Activated CD8-positive, alpha-beta T cell treated with anti-CD3 and anti-CD28 coated beads for 36 hours (primary cell): ENCODE data around the gene TRIM67. TPM values are rescaled to one million over a fixed set of nuclear protein-coding genes. Genes with fewer than 3 reads are reported as not detected.

ENCODE experiments used
- ATAC-seq: fragments of 200-7000 bp; cut with Tn5 transposase; one replicate; pipeline ENCODE4 v1.10.0; 2021; ENCODE audit warnings: mild to moderate bottlenecking, moderate library complexity
- CTCF ChIA-PET: fragments of 350-600 bp; sonication (Branson Sonifier 250); formaldehyde crosslinking; loops from one replicate; lab custom pipeline; 2021; ENCODE audit warnings: antibody characterized with exemption; lab: Charles Lee
- POLR2A ChIA-PET: fragments of 350-600 bp; sonication (Branson Sonifier 250); formaldehyde crosslinking; loops from one replicate; lab custom pipeline; 2021; ENCODE audit warnings: antibody characterized with exemption; lab: Charles Lee
- DNase-seq: peaks from one replicate; pipeline ENCODE4 v3.0.0-alpha.2; 2020
- H3K27ac Mint-ChIP-seq: one replicate; pipeline ENCODE4 v1.8.0; 2021; ENCODE audit warnings: mild to moderate bottlenecking, mixed read lengths
- H3K27me3 Mint-ChIP-seq: one replicate; pipeline ENCODE4 v1.8.0; 2021; ENCODE audit warnings: mixed read lengths
- H3K36me3 Mint-ChIP-seq: one replicate; pipeline ENCODE4 v1.8.0; 2021; ENCODE audit warnings: low read depth, mixed read lengths
- H3K4me1 Mint-ChIP-seq: one replicate; pipeline ENCODE4 v1.8.0; 2021; ENCODE audit warnings: low read depth, mixed read lengths
- H3K4me3 Mint-ChIP-seq: one replicate; pipeline ENCODE4 v1.8.0; 2021; ENCODE audit warnings: mild to moderate bottlenecking, moderate library complexity, mixed read lengths
- H3K9me3 Mint-ChIP-seq: one replicate; pipeline ENCODE4 v1.8.0; 2021; ENCODE audit warnings: mixed read lengths
- CTCF ChIP-seq: fragments of 200-600 bp; IDR thresholded peaks from one replicate; pipeline ENCODE4 v1.8.0; 2022; ENCODE audit warnings: antibody characterized with exemption, mild to moderate bottlenecking
- intact Hi-C: fragments of 100-400 bp; cut with micrococcal nuclease; formaldehyde crosslinking; loops from one replicate; pipeline ENCODE4 v1.10.0; 2022
- total RNA-seq, 2 experiments: library from RNA; stranded (reverse); gene quantifications; one replicate each; pipeline ENCODE4 v1.2.3, GENCODE V29; 2021

Gene TRIM67
- total RNA-seq, 2 experiments from 2014 or later = not detected

- no peaks in the 10 kb centered on the region for H3K36me3 Mint-ChIP-seq
- H3K4me3 Mint-ChIP-seq = no peak overlapping the region
- DNase-seq (no peak), ATAC-seq (no peak)
- intact Hi-C loops = no loop called here
- H3K27ac Mint-ChIP-seq = no peak overlapping the region
- TF ChIP-seq CTCF = no peak
- CTCF ChIA-PET = no interaction called here
- no peaks in the 10 kb centered on the region for H3K9me3 Mint-ChIP-seq
- H3K27me3 Mint-ChIP-seq = peaks cover 3% of the 10 kb centered on the region
- POLR2A ChIA-PET = no interaction called here
- no peaks in the 10 kb centered on the region for H3K4me1 Mint-ChIP-seq
Measured at GRCh38 chr1:231196307-231196706, 34.4 kb downstream of the TRIM67 start.

- Mint-ChIP-seq H3K9me3 (no peaks in the 10 kb centered on the region), H3K4me1 (peaks cover 1% of the 10 kb centered on the region), H3K4me3 (no peak overlapping the region), H3K27me3 (peaks cover 4% of the 10 kb centered on the region), H3K36me3 (no peaks in the 10 kb centered on the region), H3K27ac (no peak overlapping the region)
- ChIA-PET POLR2A (no interaction called here), CTCF (no interaction called here)
- no peak for TF ChIP-seq CTCF
- no peak for DNase-seq
- intact Hi-C loops = no loop called here
- no peak for ATAC-seq
Measured at GRCh38 chr1:231196728-231197127, 34.9 kb downstream of the TRIM67 start.

- ChIA-PET POLR2A (no interaction called here), CTCF (interaction anchor here (0.6 kb wide), 1 partner anchor 283 kb away, joined by 3 read pairs; no protein-coding TSS in a partner anchor)
- DNase-seq (no peak), ATAC-seq (no peak)
- no peak for TF ChIP-seq CTCF
- H3K27ac Mint-ChIP-seq = no peak overlapping the region
- intact Hi-C loops = no loop called here
- H3K4me3 Mint-ChIP-seq = no peak overlapping the region
- H3K36me3 Mint-ChIP-seq = no peaks in the 10 kb centered on the region
- peaks cover 5% of the 10 kb centered on the region for H3K27me3 Mint-ChIP-seq
- peaks cover 10% of the 10 kb centered on the region for H3K4me1 Mint-ChIP-seq
- H3K9me3 Mint-ChIP-seq = no peaks in the 10 kb centered on the region
Measured at GRCh38 chr1:231199868-231200267, 38.0 kb downstream of the TRIM67 start.

GRCh38 chr1:231200388-231201031 is 38.7 kb downstream of the TRIM67 start:
- intact Hi-C loops = no loop called here
- Mint-ChIP-seq H3K27ac (no peak overlapping the region), H3K4me3 (no peak overlapping the region), H3K9me3 (no peaks in the 10 kb centered on the region), H3K4me1 (peaks cover 10% of the 10 kb centered on the region), H3K36me3 (no peaks in the 10 kb centered on the region), H3K27me3 (peaks cover 5% of the 10 kb centered on the region)
- ChIA-PET POLR2A (no interaction called here), CTCF (no interaction called here)
- DNase-seq (no peak), ATAC-seq (no peak)
- TF ChIP-seq CTCF = no peak

- Mint-ChIP-seq H3K36me3 (no peaks in the 10 kb centered on the region), H3K27me3 (peaks cover 5% of the 10 kb centered on the region), H3K9me3 (no peaks in the 10 kb centered on the region), H3K27ac (no peak overlapping the region), H3K4me3 (no peak overlapping the region), H3K4me1 (peaks cover 10% of the 10 kb centered on the region)
- ChIA-PET POLR2A (no interaction called here), CTCF (no interaction called here)
- DNase-seq (no peak), ATAC-seq (no peak)
- intact Hi-C loops = no loop called here
- no peak for TF ChIP-seq CTCF
Measured at GRCh38 chr1:231201375-231201978, 39.6 kb downstream of the TRIM67 start.
